Uterus (tissue), 4 donors: ENCODE results near the gene COL1A1. TPM values are rescaled to one million over a fixed set of nuclear protein-coding genes. Genes with fewer than 3 reads are reported as not detected.
A peak's percentile ranks its signal among the peaks of the same experiment; 100 is the strongest.

ENCODE experiments used
- DNase-seq, 2 donors: peaks; one replicate each; pipeline ENCODE4 v3.0.0-alpha.2; 2019 to 2020
- H3K27ac ChIP-seq, 2 donors: fragments of 200-600 bp; sonication (generic); 1 replicate in 1 of 2; 2 replicates in 1 of 2; pipeline ENCODE4 v1.5.1; 2016 to 2018
- H3K27me3 ChIP-seq, 2 donors: fragments of 200-600 bp; sonication (generic); one replicate each; pipeline ENCODE4 v1.5.1; 2018 to 2019; ENCODE audit warnings: control low read depth in 1 of 2
- H3K36me3 ChIP-seq, 2 donors: fragments of 200-600 bp; sonication (generic); one replicate each; pipeline ENCODE4 v1.5.1; 2019; ENCODE audit warnings: control low read depth in 1 of 2
- H3K4me1 ChIP-seq, 2 donors: fragments of 200-600 bp; sonication (generic); one replicate each; pipeline ENCODE4 v1.5.1; 2018 to 2019; ENCODE audit warnings: control low read depth in 1 of 2
- H3K4me3 ChIP-seq, 2 donors: fragments of 200-600 bp; sonication (generic); 1 replicate in 1 of 2; 2 replicates in 1 of 2; pipeline ENCODE4 v1.5.1; 2018 to 2019; ENCODE audit warnings: mild to moderate bottlenecking in 1 of 2
- H3K9me3 ChIP-seq, 2 donors: fragments of 200-600 bp; sonication (generic); one replicate each; pipeline ENCODE4 v1.5.1; 2019; ENCODE audit warnings: control low read depth in 1 of 2
- CTCF ChIP-seq, 4 experiments: fragments of 200-600 bp in 2 of 4; fragments of 450-650 bp in 2 of 4; sonication (generic) in 2 of 4; IDR thresholded peaks; one replicate each; pipeline ENCODE4 v1.5.1; 2016 to 2019; ENCODE audit warnings: antibody characterized with exemption in 4 of 4, mild to moderate bottlenecking in 2 of 4, moderate library complexity in 1 of 4
- POLR2A ChIP-seq, 2 donors: fragments of 450-650 bp; IDR thresholded peaks; one replicate each; pipeline ENCODE4 v1.6.1; 2016; ENCODE audit warnings: antibody characterized with exemption in 2 of 2, mild to moderate bottlenecking in 1 of 2, moderate library complexity in 1 of 2
- intact Hi-C: fragments of 100-400 bp; cut with DNase I; formaldehyde crosslinking; loops from one replicate; pipeline ENCODE4 v1.15.1; 2023; ENCODE audit warnings: low total_unique reads
- total RNA-seq, 4 donors: library from RNA; depleted of rRNA in 3 of 4; stranded (reverse); fragments of >200 nt in 3 of 4; gene quantifications; one replicate each; pipeline versions ENCODE4 v1.1.0 to v1.2.4, GENCODE V29; 2014 to 2023
- donor health status: DM: yes; HTN: yes; CAD: no.

COL1A1 gene
- total RNA-seq, 4 donors from 2014 or later, result 59.4 to 4,880 (median 491) TPM

GRCh38 chr17:50219342-50219741 lies 17.9 kb upstream of the COL1A1 start:
- TF ChIP-seq POLR2A (IDR thresholded peaks at IDR 0.05), result no peak
- TF ChIP-seq CTCF (IDR thresholded peaks at IDR 0.05), result no peak
- H3K27me3 ChIP-seq, result no peaks in the 10 kb centered on the region
- H3K27ac ChIP-seq, result peak overlapping the region; percentile 79 to 98
- DNase-seq, result peak in 1 of 2 donors; percentile 42
- H3K9me3 ChIP-seq, result no peaks in the 10 kb centered on the region
- peaks cover 14 to 17% of the 10 kb centered on the region in 2 donors for H3K4me1 ChIP-seq
- H3K4me3 ChIP-seq, result no peak overlapping the region
- no peaks in the 10 kb centered on the region for H3K36me3 ChIP-seq
- intact Hi-C loops, result no loop called here

GRCh38 chr17:50218771-50219315 lies 17.4 kb upstream of the COL1A1 start:
- intact Hi-C loops, result no loop called here
- peak in 1 of 2 donors; percentile 46 for DNase-seq
- TF ChIP-seq CTCF (IDR thresholded peaks at IDR 0.05) (no peak), POLR2A (IDR thresholded peaks at IDR 0.05) (no peak)

GRCh38 chr17:50218071-50218759 lies 16.8 kb upstream of the COL1A1 start:
- no peak for DNase-seq
- no peak for TF ChIP-seq CTCF (IDR thresholded peaks at IDR 0.05)
- no peak for TF ChIP-seq POLR2A (IDR thresholded peaks at IDR 0.05)
- Histone ChIP-seq H3K27me3 (no peaks in the 10 kb centered on the region), H3K9me3 (no peaks in the 10 kb centered on the region), H3K36me3 (no peaks in the 10 kb centered on the region), H3K4me3 (no peak overlapping the region), H3K27ac (peak overlapping the region; percentile 79 to 98), H3K4me1 (peaks cover 17 to 20% of the 10 kb centered on the region in 2 donors)
- intact Hi-C loops, result no loop called here

More at GRCh38 chr17:50218771-50219315, 17.4 kb upstream of the COL1A1 start:
- H3K9me3 ChIP-seq, result no peaks in the 10 kb centered on the region
- no peak overlapping the region for H3K4me3 ChIP-seq
- peaks cover 17 to 18% of the 10 kb centered on the region in 2 donors for H3K4me1 ChIP-seq
- no peaks in the 10 kb centered on the region for H3K36me3 ChIP-seq
- H3K27ac ChIP-seq, result peak overlapping the region; percentile 79 to 98
- no peaks in the 10 kb centered on the region for H3K27me3 ChIP-seq

- no peak for DNase-seq
- intact Hi-C loops, result no loop called here
- TF ChIP-seq CTCF (IDR thresholded peaks at IDR 0.05), result no peak
- TF ChIP-seq POLR2A (IDR thresholded peaks at IDR 0.05), result no peak
- peaks cover 17 to 20% of the 10 kb centered on the region in 2 donors for H3K4me1 ChIP-seq
- H3K4me3 ChIP-seq, result no peak overlapping the region
- H3K36me3 ChIP-seq, result no peaks in the 10 kb centered on the region
- H3K27me3 ChIP-seq, result no peaks in the 10 kb centered on the region
- peak overlapping the region; percentile 79 to 98 for H3K27ac ChIP-seq
- H3K9me3 ChIP-seq, result no peaks in the 10 kb centered on the region
Observed at GRCh38 chr17:50217591-50217990, 16.2 kb upstream of the COL1A1 start.

GRCh38 chr17:50214976-50215760 lies 13.7 kb upstream of the COL1A1 start:
- H3K27me3 ChIP-seq, result no peaks in the 10 kb centered on the region
- intact Hi-C loops, result no loop called here
- no peak overlapping the region for H3K4me3 ChIP-seq
- peak overlapping the region; percentile 96 to 98 for H3K27ac ChIP-seq
- no peaks in the 10 kb centered on the region for H3K36me3 ChIP-seq
- peak; percentile 37 to 56 for DNase-seq
- H3K4me1 ChIP-seq, result peaks cover 21 to 25% of the 10 kb centered on the region in 2 donors
- H3K9me3 ChIP-seq, result no peaks in the 10 kb centered on the region
- no peak for TF ChIP-seq CTCF (IDR thresholded peaks at IDR 0.05)
- TF ChIP-seq POLR2A (IDR thresholded peaks at IDR 0.05), result no peak
